ENCODE results near the gene SH3BP1. TPM values are rescaled to one million over a fixed set of nuclear protein-coding genes. Genes with fewer than 3 reads are reported as not detected.
"Not testable (repeated sequence)": the region's sequence is repeated elsewhere in the genome, so short reads cannot be mapped to it uniquely, and the experiment has no call there.

The SH3BP1 gene, protein sequence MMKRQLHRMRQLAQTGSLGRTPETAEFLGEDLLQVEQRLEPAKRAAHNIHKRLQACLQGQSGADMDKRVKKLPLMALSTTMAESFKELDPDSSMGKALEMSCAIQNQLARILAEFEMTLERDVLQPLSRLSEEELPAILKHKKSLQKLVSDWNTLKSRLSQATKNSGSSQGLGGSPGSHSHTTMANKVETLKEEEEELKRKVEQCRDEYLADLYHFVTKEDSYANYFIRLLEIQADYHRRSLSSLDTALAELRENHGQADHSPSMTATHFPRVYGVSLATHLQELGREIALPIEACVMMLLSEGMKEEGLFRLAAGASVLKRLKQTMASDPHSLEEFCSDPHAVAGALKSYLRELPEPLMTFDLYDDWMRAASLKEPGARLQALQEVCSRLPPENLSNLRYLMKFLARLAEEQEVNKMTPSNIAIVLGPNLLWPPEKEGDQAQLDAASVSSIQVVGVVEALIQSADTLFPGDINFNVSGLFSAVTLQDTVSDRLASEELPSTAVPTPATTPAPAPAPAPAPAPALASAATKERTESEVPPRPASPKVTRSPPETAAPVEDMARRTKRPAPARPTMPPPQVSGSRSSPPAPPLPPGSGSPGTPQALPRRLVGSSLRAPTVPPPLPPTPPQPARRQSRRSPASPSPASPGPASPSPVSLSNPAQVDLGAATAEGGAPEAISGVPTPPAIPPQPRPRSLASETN
- total RNA-seq (10 to 100 TPM; 14.8 to 20.2 TPM), polyA plus RNA-seq (10 to 100 TPM; 15.9 to 20.0 TPM)
- long read RNA-seq, donor 1, partial matches to known transcripts, result 0 of 1 reads
- long read RNA-seq, donor 1, other reads (novel, unspliced or antisense), result 0 of 1 reads
- long read RNA-seq, donor 2, partial matches to known transcripts, result 0 of 1 reads
- long read RNA-seq, donor 2, other reads (novel, unspliced or antisense), result 0 of 1 reads
- long read RNA-seq, donor 3, partial matches to known transcripts, result 0 of 1 reads
- long read RNA-seq, donor 3, other reads (novel, unspliced or antisense), result 0 of 1 reads
- long read RNA-seq, donor 4, partial matches to known transcripts, result 0 of 4 reads
- long read RNA-seq, donor 4, other reads (novel, unspliced or antisense), result 0 of 4 reads
- long read RNA-seq, donor 5, partial matches to known transcripts, result 0 of 1 reads
- long read RNA-seq, donor 5, other reads (novel, unspliced or antisense), result 0 of 1 reads

DNA sequence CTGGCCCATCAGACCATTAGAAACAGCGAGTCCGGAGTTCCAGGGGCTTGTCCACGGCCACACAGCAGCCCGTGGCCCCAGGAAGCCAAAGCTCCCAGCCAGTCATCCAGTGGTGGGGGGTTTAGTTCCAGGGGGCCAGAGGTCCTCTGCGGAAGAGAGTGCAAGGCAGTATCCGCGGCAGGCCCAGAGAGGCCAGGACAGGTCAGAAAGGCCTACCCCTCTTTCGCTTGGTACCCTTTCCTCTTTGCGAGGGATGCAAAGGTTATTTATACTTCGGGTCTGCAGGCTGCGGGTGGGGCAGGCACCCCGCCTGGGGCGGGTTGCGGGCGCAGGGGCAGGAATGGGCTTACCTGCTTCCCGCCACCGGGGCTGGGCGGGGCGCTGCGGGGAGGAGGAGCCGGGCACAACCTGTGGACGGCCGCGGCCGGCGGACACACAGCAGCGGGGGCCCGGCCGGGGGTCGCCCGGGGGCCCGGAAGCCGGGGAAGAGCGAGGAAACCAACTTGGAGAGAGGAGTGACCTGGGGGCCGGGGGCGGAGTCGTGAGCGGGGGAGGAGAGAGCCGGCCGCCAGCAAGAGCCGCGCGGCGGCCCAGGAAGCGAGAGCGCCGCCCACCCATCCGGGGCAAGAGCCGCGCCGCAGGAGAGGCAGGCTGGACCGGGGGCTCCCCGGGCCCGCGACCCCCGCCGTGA, at the start of gene SH3BP1:
Gene SH3BP1 (plus strand): TSS at position 600 of the 691 bp plus-strand sequence. CDS start 119 bp downstream, outside the sequence.
- Histone ChIP-seq H3K4me3 (peak within 1 kb of the TSS; percentile 14), H3K27ac (ENCODE audit: low read depth in 1 of 2, low read length in 1 of 2) (peak within 1 kb of the TSS in 1 of 2 donors; percentile 57), H3K4me1 (ENCODE audit: control insufficient read depth in 5 of 5, insufficient read depth in 5 of 5, low read length in 5 of 5) (peaks cover 2 to 67% (median 32%) of the 10 kb centered on the region in 5 donors), H3K9ac (ENCODE audit: insufficient read depth in 1 of 2, low read length in 2 of 2) (peak within 1 kb of the TSS; percentile 11 to 67), H3K27me3 (ENCODE audit: control insufficient read depth in 3 of 3, insufficient read depth in 3 of 3, low read length in 2 of 3) (no peaks in the 10 kb centered on the region), H3K9me3 (ENCODE audit: control insufficient read depth in 4 of 4, insufficient read depth in 3 of 4, low read length in 3 of 4) (no peaks in the 10 kb centered on the region), H3K36me3 (ENCODE audit: control insufficient read depth in 4 of 4, insufficient read depth in 4 of 4, low read length in 4 of 4) (peaks cover 0 to 11% (median 3%) of the 10 kb centered on the region in 4 donors)
- DNase-seq (peak; percentile 69 to 83 (median 71)), ATAC-seq (ENCODE audit: insufficient read depth, low FRiP score) (peak; percentile 43)
- WGBS, 2 donors, result 7 to 11% methylated on average over 25 to 57 of the region's 57 CpGs
- TF ChIP-seq, protein P1, sequence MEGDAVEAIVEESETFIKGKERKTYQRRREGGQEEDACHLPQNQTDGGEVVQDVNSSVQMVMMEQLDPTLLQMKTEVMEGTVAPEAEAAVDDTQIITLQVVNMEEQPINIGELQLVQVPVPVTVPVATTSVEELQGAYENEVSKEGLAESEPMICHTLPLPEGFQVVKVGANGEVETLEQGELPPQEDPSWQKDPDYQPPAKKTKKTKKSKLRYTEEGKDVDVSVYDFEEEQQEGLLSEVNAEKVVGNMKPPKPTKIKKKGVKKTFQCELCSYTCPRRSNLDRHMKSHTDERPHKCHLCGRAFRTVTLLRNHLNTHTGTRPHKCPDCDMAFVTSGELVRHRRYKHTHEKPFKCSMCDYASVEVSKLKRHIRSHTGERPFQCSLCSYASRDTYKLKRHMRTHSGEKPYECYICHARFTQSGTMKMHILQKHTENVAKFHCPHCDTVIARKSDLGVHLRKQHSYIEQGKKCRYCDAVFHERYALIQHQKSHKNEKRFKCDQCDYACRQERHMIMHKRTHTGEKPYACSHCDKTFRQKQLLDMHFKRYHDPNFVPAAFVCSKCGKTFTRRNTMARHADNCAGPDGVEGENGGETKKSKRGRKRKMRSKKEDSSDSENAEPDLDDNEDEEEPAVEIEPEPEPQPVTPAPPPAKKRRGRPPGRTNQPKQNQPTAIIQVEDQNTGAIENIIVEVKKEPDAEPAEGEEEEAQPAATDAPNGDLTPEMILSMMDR (IDR thresholded peaks at IDR 0.05; ENCODE audit: control extremely low read depth, extremely low read depth), result no peak

DNA sequence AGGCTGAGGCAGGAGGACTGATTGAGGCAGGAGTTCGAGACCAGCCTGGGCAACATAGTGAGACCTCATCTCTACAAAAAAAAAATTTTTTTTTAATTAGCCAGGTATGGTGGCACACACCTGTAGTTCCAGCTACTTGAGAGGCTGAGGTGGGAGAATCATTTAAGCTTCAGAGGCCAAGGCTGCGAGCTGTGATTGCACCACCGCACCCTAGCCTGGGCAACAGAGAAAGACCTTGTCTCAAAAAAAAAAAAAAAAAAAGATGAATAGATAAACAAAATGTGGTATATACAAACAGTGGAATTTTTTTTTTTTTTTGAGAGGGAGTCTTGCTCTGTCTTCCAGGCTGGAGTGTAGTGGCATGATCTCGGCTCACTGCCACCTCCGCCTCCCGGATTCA, 48.4 kb upstream of the SH3BP1 start:
- peaks cover 0 to 30% (median 6%) of the 10 kb centered on the region in 5 donors for H3K4me1 ChIP-seq (ENCODE audit: control insufficient read depth in 5 of 5, insufficient read depth in 5 of 5, low read length in 5 of 5)
- not testable (repeated sequence) for H3K27me3 ChIP-seq (ENCODE audit: control insufficient read depth in 3 of 3, insufficient read depth in 3 of 3, low read length in 2 of 3); DNase-seq; H3K9me3 ChIP-seq (ENCODE audit: control insufficient read depth in 4 of 4, insufficient read depth in 3 of 4, low read length in 3 of 4); H3K4me3 ChIP-seq; ATAC-seq (ENCODE audit: insufficient read depth, low FRiP score); H3K9ac ChIP-seq (ENCODE audit: insufficient read depth in 1 of 2, low read length in 2 of 2); H3K36me3 ChIP-seq (ENCODE audit: control insufficient read depth in 4 of 4, insufficient read depth in 4 of 4, low read length in 4 of 4); H3K27ac ChIP-seq (ENCODE audit: low read depth in 1 of 2, low read length in 1 of 2)
- WGBS, 2 donors, result 78 to 80% methylated on average over 6 of the region's 6 CpGs

DNA sequence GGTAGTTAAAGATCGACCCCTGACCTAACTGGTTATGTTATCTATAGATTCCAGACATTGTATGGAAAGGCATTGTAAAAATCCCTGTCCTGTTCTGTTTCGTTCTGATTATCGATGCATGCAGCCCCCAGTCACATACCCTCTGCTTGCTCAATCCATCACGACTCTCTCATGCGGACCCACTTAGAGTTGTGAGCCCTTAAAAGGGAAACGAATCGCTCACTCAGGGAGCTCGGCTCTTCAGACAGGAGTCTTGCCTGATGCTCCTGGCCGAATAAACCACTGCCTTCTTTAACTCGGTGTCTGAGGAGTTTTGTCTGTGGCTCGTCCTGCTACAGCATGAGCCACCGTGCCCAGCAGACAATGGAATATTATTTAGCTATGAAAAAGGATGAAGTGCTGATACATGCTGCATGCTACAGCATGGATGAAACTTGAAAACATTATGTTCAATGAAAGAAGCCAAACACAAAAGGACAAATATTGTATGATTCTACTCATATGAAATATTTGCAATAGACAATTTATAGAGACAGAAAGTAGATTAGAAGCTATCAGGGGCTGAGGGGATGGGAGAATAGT, 47.6 kb upstream of the SH3BP1 start:
- TF ChIP-seq, protein P1 (IDR thresholded peaks at IDR 0.05; ENCODE audit: control extremely low read depth, extremely low read depth), result no peak
- WGBS, 2 donors, result 82 to 85% methylated on average over 12 of the region's 12 CpGs
- no peak overlapping the region for H3K27ac ChIP-seq (ENCODE audit: low read depth in 1 of 2, low read length in 1 of 2)
- no peaks in the 10 kb centered on the region for H3K36me3 ChIP-seq (ENCODE audit: control insufficient read depth in 4 of 4, insufficient read depth in 4 of 4, low read length in 4 of 4)
- no peak overlapping the region for H3K4me3 ChIP-seq
- H3K4me1 ChIP-seq (ENCODE audit: control insufficient read depth in 5 of 5, insufficient read depth in 5 of 5, low read length in 5 of 5), result peaks cover 0 to 30% (median 6%) of the 10 kb centered on the region in 5 donors
- H3K9ac ChIP-seq (ENCODE audit: insufficient read depth in 1 of 2, low read length in 2 of 2), result no peak overlapping the region
- ATAC-seq (ENCODE audit: insufficient read depth, low FRiP score) (no peak), DNase-seq (no peak)
- H3K9me3 ChIP-seq (ENCODE audit: control insufficient read depth in 4 of 4, insufficient read depth in 3 of 4, low read length in 3 of 4), result no peaks in the 10 kb centered on the region
- H3K27me3 ChIP-seq (ENCODE audit: control insufficient read depth in 3 of 3, insufficient read depth in 3 of 3, low read length in 2 of 3), result no peaks in the 10 kb centered on the region

All from lung (tissue), 16 donors.